K562 (cell line): ENCODE data around the gene BLM. TPM values are rescaled to one million over a fixed set of nuclear protein-coding genes. Genes with fewer than 3 reads are reported as not detected.

Experiments used
- ATAC-seq: fragments of 200-7000 bp; cut with Tn5 transposase; 3 replicates; pipeline ENCODE4 v1.9.1; 2020; ENCODE audit warnings: moderate library complexity
- BruUV-seq: library from RNA; stranded (reverse); fragments of 400-500 nt; replicated peaks from 2 replicates; lab custom pipeline; 2021; lab: Mats Ljungman, UMichigan
- CTCF ChIA-PET: fragments of 300-600 bp; formaldehyde crosslinking; extraction: SDS; loops from one replicate; lab custom pipeline; 2021; ENCODE audit warnings: low intra/inter-chr PET ratio; lab: Yijun Ruan, JAX
- POLR2A ChIA-PET: fragments of 300-600, 350-650 bp; sonication (Branson Sonifier 250); formaldehyde crosslinking; extraction: SDS; loops from one replicate; lab custom pipeline; 2021; ENCODE audit warnings: antibody characterized with exemption, inconsistent platforms; lab: Yijun Ruan, JAX
- DNase-seq, 4 experiments: peaks; one replicate each; pipeline versions ENCODE4 v3.0.0 to v3.0.0-alpha.2; 2011 to 2018; ENCODE audit warnings: low spot score in 3 of 4, mixed read lengths in 3 of 4; ENCODE audit errors: extremely low read depth in 1 of 4
- FAIRE-seq: peaks from 2 replicates; lab custom pipeline; 2011; peaks lifted over from hg19 to GRCh38; lab: Jason Lieb, UNC
- H2AFZ ChIP-seq: 2 replicates; pipeline ENCODE4 v1.6.0; 2011; ENCODE audit warnings: low read depth, low read length, control low read depth, inconsistent platforms
- H3K27ac ChIP-seq: fragments of 200-600 bp; 3 replicates; pipeline ENCODE4 v1.8.0; 2011; ENCODE audit warnings: low read depth, mild to moderate bottlenecking, control low read depth, inconsistent platforms, low read length, moderate library complexity, mixed read lengths; ENCODE audit errors: extremely low read depth
- H3K27me3 ChIP-seq, 2 experiments: fragments of 300-600 bp in 1 of 2; 2 replicates in 1 of 2; 3 replicates in 1 of 2; pipeline versions ENCODE4 v1.6.0 to v1.8.0; 2011; ENCODE audit warnings: inconsistent platforms in 2 of 2, low read length in 2 of 2, mild to moderate bottlenecking in 1 of 2, mixed read lengths in 1 of 2, moderate library complexity in 1 of 2; ENCODE audit not compliant: control insufficient read depth in 2 of 2, insufficient read depth in 2 of 2
- H3K36me3 ChIP-seq: fragments of 300-600 bp; 3 replicates; pipeline ENCODE4 v1.8.0; 2011; ENCODE audit warnings: mild to moderate bottlenecking, low read length, inconsistent platforms; ENCODE audit not compliant: control insufficient read depth, insufficient read depth
- H3K4me1 ChIP-seq, 2 experiments: fragments of 200-600 bp in 1 of 2; replicated peaks in 1 of 2; 2 replicates in 1 of 2; 3 replicates in 1 of 2; pipeline versions ENCODE4 v1.5.1 to v1.8.0; 2011; ENCODE audit warnings: inconsistent platforms in 2 of 2, low read length in 2 of 2, mild to moderate bottlenecking in 1 of 2, mixed read lengths in 1 of 2, moderate library complexity in 1 of 2; ENCODE audit not compliant: control insufficient read depth in 2 of 2, insufficient read depth in 2 of 2
- H3K4me2 ChIP-seq: 2 replicates; pipeline ENCODE4 v1.6.1; 2011; ENCODE audit warnings: low read length, control low read depth, inconsistent platforms, mixed read lengths; ENCODE audit not compliant: insufficient read depth
- H3K4me3 ChIP-seq: fragments of 200-600 bp; sonication (generic), shearing (Covaris generic); 2 replicates; pipeline ENCODE4 v1.5.1; 2016; ENCODE audit warnings: control low read depth, inconsistent platforms
- H3K79me2 ChIP-seq: fragments of 200-600 bp; 3 replicates; pipeline ENCODE4 v1.8.0; 2011; ENCODE audit warnings: low read length, inconsistent platforms; ENCODE audit not compliant: control insufficient read depth, insufficient read depth
- H3K9ac ChIP-seq, 2 experiments: 2 replicates each; pipeline versions ENCODE4 v1.6.0 to v1.6.1; 2011; ENCODE audit warnings: low read depth in 2 of 2, low read length in 2 of 2, control low read depth in 1 of 2, inconsistent platforms in 1 of 2, mild to moderate bottlenecking in 1 of 2, mixed read lengths in 1 of 2; ENCODE audit not compliant: insufficient read depth in 1 of 2
- H3K9me1 ChIP-seq: one replicate; pipeline ENCODE4 v1.6.0; 2011; ENCODE audit warnings: inconsistent platforms, mild to moderate bottlenecking, low read length, moderate library complexity; ENCODE audit not compliant: control insufficient read depth, insufficient read depth
- H3K9me3 ChIP-seq: replicated peaks from 2 replicates; pipeline ENCODE4 v1.5.1; 2011; ENCODE audit warnings: low read depth, low read length, inconsistent platforms; ENCODE audit not compliant: control insufficient read depth, insufficient read depth
- H4K20me1 ChIP-seq: replicated peaks from 2 replicates; pipeline ENCODE4 v1.6.1; 2011; ENCODE audit warnings: low read length, inconsistent platforms, mixed read lengths; ENCODE audit not compliant: control insufficient read depth, insufficient read depth
- ATF1 ChIP-seq, 2 experiments: fragments of 450-650 bp in 1 of 2; IDR thresholded peaks; 2 replicates each; pipeline ENCODE4 v1.6.1; 2016; ENCODE audit warnings: missing compliant biosample characterization in 1 of 2, missing genetic modification characterization in 1 of 2
- DIDO1 ChIP-seq: fragments of 450-650 bp; IDR thresholded peaks from 2 replicates; pipeline ENCODE4 v1.6.1; 2016; ENCODE audit warnings: low read depth, missing biosample characterization, missing genetic modification characterization
- GABPB1 ChIP-seq: sonication (generic); formaldehyde crosslinking; IDR thresholded peaks from 2 replicates; pipeline ENCODE4 v1.8.0; 2022; ENCODE audit warnings: mild to moderate bottlenecking, missing genetic modification reagents
- HLTF ChIP-seq: fragments of 450-650 bp; IDR thresholded peaks from 2 replicates; pipeline ENCODE4 v1.6.1; 2016
- HNRNPUL1 ChIP-seq: fragments of 200-400 bp; formaldehyde crosslinking; IDR thresholded peaks from 2 replicates; pipeline ENCODE4 v1.6.1; 2017; ENCODE audit warnings: low read length
- ILK ChIP-seq: fragments of 450-650 bp; IDR thresholded peaks from 2 replicates; pipeline ENCODE4 v1.6.1; 2016; ENCODE audit warnings: missing genetic modification characterization, low read depth, mild to moderate bottlenecking, missing compliant biosample characterization, moderate library complexity, borderline replicate concordance
- PHTF2 ChIP-seq: fragments of 250-450 bp; sonication (Bioruptor Pico); IDR thresholded peaks from 2 replicates; pipeline ENCODE4 v1.5.0; 2021; ENCODE audit warnings: mild to moderate bottlenecking
- PKNOX1 ChIP-seq: fragments of 450-650 bp; IDR thresholded peaks from 2 replicates; pipeline ENCODE4 v1.6.1; 2016
- RAD51 ChIP-seq: fragments of 450-650 bp; IDR thresholded peaks from 2 replicates; pipeline ENCODE4 v1.7.1; 2016; ENCODE audit warnings: low read depth, mild to moderate bottlenecking, borderline replicate concordance
- SMAD3 ChIP-seq: fragments of 450-650 bp; formaldehyde crosslinking; conservative IDR thresholded peaks from 2 replicates; pipeline ENCODE4 v1.4.0; 2020; ENCODE audit warnings: mild to moderate bottlenecking
- TAL1 ChIP-seq: fragments of 450-650 bp; IDR thresholded peaks from 2 replicates; pipeline ENCODE4 v1.6.1; 2016; ENCODE audit warnings: mild to moderate bottlenecking
- XRCC5 ChIP-seq: fragments of 200-400 bp; formaldehyde crosslinking; IDR thresholded peaks from 2 replicates; pipeline ENCODE4 v1.6.1; 2017; ENCODE audit warnings: low read depth, mild to moderate bottlenecking, low read length
- ZBTB7A ChIP-seq: IDR thresholded peaks from 2 replicates; pipeline ENCODE4 v1.6.1; 2011; ENCODE audit warnings: low read depth, mild to moderate bottlenecking, low read length, moderate library complexity, borderline replicate concordance; ENCODE audit not compliant: control insufficient read depth
- ZC3H4 ChIP-seq: sonication (generic); formaldehyde crosslinking; IDR thresholded peaks from 2 replicates; pipeline ENCODE4 v1.9.0; 2021; ENCODE audit warnings: missing genetic modification reagents, borderline replicate concordance
- ZNF134 ChIP-seq: fragments of 250-450 bp; sonication (Bioruptor Pico); conservative IDR thresholded peaks from 2 replicates; pipeline ENCODE4 v1.4.0; 2020
- ZNF239 ChIP-seq: fragments of 250-450 bp; sonication (Bioruptor Pico); IDR thresholded peaks from 2 replicates; pipeline ENCODE4 v1.4.0; 2020; ENCODE audit warnings: mild to moderate bottlenecking
- WGBS: fragments of 100-300 bp; shearing (Covaris generic); methylation state at CpG from one replicate; pipeline ENCODE4 v1.1.6; 2016; ENCODE audit warnings: low coverage, mixed read lengths; ENCODE audit not compliant: insufficient coverage; ENCODE audit errors: missing lambda C conversion rate; 5-methylcytosine and 5-hydroxymethylcytosine counted together
- in situ Hi-C: fragments of 300-500 bp; cut with MboI; formaldehyde crosslinking; loops from 4 replicates; pipeline ENCODE4 v1.15.0; 2018; ENCODE audit warnings: inconsistent platforms, mixed read lengths
- intact Hi-C: fragments of 100-400 bp; cut with micrococcal nuclease; formaldehyde crosslinking; loops from 2 replicates; pipeline ENCODE4 v1.14.2; 2022
- polyA plus RNA-seq, 8 experiments: library from polyadenylated mRNA; depleted of rRNA in 4 of 8; stranded (reverse) in 5 of 8; unstranded in 3 of 8; fragments of >200 nt; fragmentation: Nextera tagmentation in 2 of 8; fragmentation: Illumina TruSeq in 1 of 8; extraction: Ambion mirVana in 2 of 8; extraction: Trizol in 1 of 8; gene quantifications; 2 replicates each; pipeline versions ENCODE4 v1.2.1 to v1.2.3, GENCODE V29; 2011 to 2014; ENCODE audit warnings: inconsistent platforms in 1 of 8, missing spikeins in 1 of 8
- total RNA-seq, 7 experiments: library from RNA; depleted of rRNA in 6 of 7; stranded (reverse); fragments of >200 nt in 6 of 7; fragmentation: Illumina TruSeq in 2 of 7; extraction: Trizol in 2 of 7; gene quantifications; 2 replicates each; pipeline versions ENCODE4 v1.2.1 to v1.2.3, GENCODE V29; 2011 to 2021; ENCODE audit warnings: low replicate concordance in 1 of 7

Gene BLM
- total and polyA plus RNA-seq, 9 of the 15 experiments (the other 6 are each of a cell fraction or from before 2014, with no cell fraction given), result 21.0 to 56.0 (median 43.9) TPM

- CTCF ChIA-PET, result no interaction called here
- ATAC-seq (no peak), DNase-seq (no peak), FAIRE-seq (no peak)
- Histone ChIP-seq H3K9ac (no peak overlapping the region), H3K79me2 (no peaks in the 10 kb centered on the region), H3K27ac (no peak overlapping the region), H3K4me1 (no peaks in the 10 kb centered on the region), H3K9me3 (no peaks in the 10 kb centered on the region), H3K36me3 (peaks cover 73% of the 10 kb centered on the region), H2AFZ (no peak overlapping the region), H3K9me1 (no peaks in the 10 kb centered on the region), H3K4me3 (no peak overlapping the region), H3K27me3 (no peaks in the 10 kb centered on the region), H4K20me1 (no peaks in the 10 kb centered on the region), H3K4me2 (no peak overlapping the region)
- in situ Hi-C loops (no loop called here), intact Hi-C loops (no loop called here)
- BruUV-seq, result no TSS peak
- POLR2A ChIA-PET, result interaction anchor here (1.2 kb wide), 1 partner anchor 46 kb away, joined by 4 read pairs; no protein-coding TSS in a partner anchor
- 72% methylated on average over 7 of the region's 10 CpGs for WGBS
- TF ChIP-seq XRCC5 (no peak), ZNF239 (CRISPR knock-in tag) (no peak), ZBTB7A (no peak), ILK (tag) (no peak)
These were observed 52.2 kb downstream of the BLM start for GRCh38 chr15:90769375-90769774.

- Histone ChIP-seq H3K9me3 (no peaks in the 10 kb centered on the region), H3K9ac (no peak overlapping the region), H3K4me1 (no peaks in the 10 kb centered on the region), H3K79me2 (no peaks in the 10 kb centered on the region), H4K20me1 (no peaks in the 10 kb centered on the region), H2AFZ (no peak overlapping the region), H3K4me3 (no peak overlapping the region), H3K36me3 (peaks cover 70% of the 10 kb centered on the region), H3K4me2 (no peak overlapping the region), H3K9me1 (no peaks in the 10 kb centered on the region), H3K27me3 (no peaks in the 10 kb centered on the region), H3K27ac (no peak overlapping the region)
- intact Hi-C loops, result no loop called here
- in situ Hi-C loops, result no loop called here
- 100% methylated on average over 1 of the region's 1 CpG for WGBS
- no peak for DNase-seq
- CTCF ChIA-PET, result no interaction called here
- no peak for FAIRE-seq
- TF ChIP-seq DIDO1 (tag) (no peak), TAL1 (no peak), RAD51 (no peak), PHTF2 (CRISPR knock-in tag) (no peak), HLTF (no peak), HNRNPUL1 (no peak), ZNF134 (CRISPR knock-in tag) (no peak), ZC3H4 (CRISPR knock-in tag) (no peak), GABPB1 (no peak), ATF1 (CRISPR knock-in tag; IDR thresholded peaks at IDR 0.05) (no peak), ATF1 (tag; IDR thresholded peaks at IDR 0.05) (no peak), SMAD3 (CRISPR knock-in tag) (no peak), PKNOX1 (no peak)
- no peak for ATAC-seq
- POLR2A ChIA-PET, result no interaction called here
- BruUV-seq, result no TSS peak
These were observed 56.3 kb downstream of the BLM start for GRCh38 chr15:90773485-90773884.
